Sigmoid colon (tissue), 7 donors: Measurements from ENCODE around the gene TOP3B. TPM values are rescaled to one million over a fixed set of nuclear protein-coding genes. Genes with fewer than 3 reads are reported as not detected.

Experiments used
- DNase-seq: peaks from one replicate; pipeline ENCODE4 v3.0.0-alpha.2; 2019
- H3K27ac ChIP-seq, 4 donors: fragments of 200-600 bp; sonication (generic); one replicate each; pipeline ENCODE4 v1.5.1; 2016 to 2019; ENCODE audit warnings: mild to moderate bottlenecking in 1 of 4
- H3K27me3 ChIP-seq, 3 donors: fragments of 200-600 bp; sonication (generic); one replicate each; pipeline ENCODE4 v1.5.1; 2019; ENCODE audit warnings: mild to moderate bottlenecking in 1 of 3
- H3K36me3 ChIP-seq, 4 donors: fragments of 200-600 bp; sonication (generic); one replicate each; pipeline ENCODE4 v1.5.1; 2016 to 2019
- H3K4me1 ChIP-seq, 4 donors: fragments of 200-600 bp; sonication (generic); one replicate each; pipeline ENCODE4 v1.5.1; 2017 to 2019
- H3K4me3 ChIP-seq, 4 donors: fragments of 200-600 bp; sonication (generic); one replicate each; pipeline ENCODE4 v1.5.1; 2017 to 2019; ENCODE audit warnings: mild to moderate bottlenecking in 2 of 4, moderate library complexity in 1 of 4
- H3K9me3 ChIP-seq, 4 donors: fragments of 200-600 bp in 3 of 4; sonication (generic) in 3 of 4; one replicate each; pipeline versions ENCODE4 v1.5.1 to v1.6.1; 2013 to 2019
- CTCF ChIP-seq, 4 experiments: fragments of 450-650 bp in 3 of 4; fragments of 200-600 bp in 1 of 4; IDR thresholded peaks; one replicate each; pipeline ENCODE4 v1.5.1; 2016 to 2019; ENCODE audit warnings: antibody characterized with exemption in 4 of 4, mild to moderate bottlenecking in 3 of 4, moderate library complexity in 2 of 4
- EP300 ChIP-seq, 4 donors: sonication (generic); formaldehyde crosslinking; IDR thresholded peaks; one replicate each; pipeline ENCODE4 v1.6.1; 2017; ENCODE audit warnings: antibody characterized with exemption in 4 of 4
- POLR2A ChIP-seq, 2 donors: fragments of 450-650 bp; IDR thresholded peaks; one replicate each; pipeline ENCODE4 v1.6.1; 2016; ENCODE audit warnings: antibody characterized with exemption in 2 of 2, mild to moderate bottlenecking in 2 of 2, moderate library complexity in 2 of 2
- POLR2AphosphoS5 ChIP-seq, 4 donors: sonication (generic); formaldehyde crosslinking; IDR thresholded peaks; one replicate each; pipeline ENCODE4 v1.6.1; 2017; ENCODE audit warnings: antibody characterized with exemption in 4 of 4
- WGBS, 2 donors: extraction: QIAGEN DNeasy Blood & Tissue Kit; methylation state at CpG; one replicate each; pipeline ENCODE4 v1.1.7; 2013; 5-methylcytosine and 5-hydroxymethylcytosine counted together
- intact Hi-C: fragments of 100-400 bp; cut with DNase I; formaldehyde crosslinking; loops from one replicate; pipeline ENCODE4 v1.15.1; 2023
- polyA plus RNA-seq, 3 donors: library from polyadenylated mRNA; stranded (reverse); fragments of 200-250 nt; gene quantifications; one replicate each; pipeline ENCODE4 v1.2.3, GENCODE V29; 2013
- total RNA-seq, 4 donors: library from RNA; depleted of rRNA; stranded (reverse); fragments of >200 nt; gene quantifications; one replicate each; pipeline ENCODE4 v1.1.0, GENCODE V29; 2016
- donor health status: healthy with polysubstance abuse.
- donor health status: Bipolar disorder and iron deficiency.
- donor health status: healthy.

TOP3B gene
- total and polyA plus RNA-seq, 7 donors: 3.5 to 45.1 (median 17.9) TPM

GRCh38 chr22:22013559-22014284, 31.1 kb upstream of the TOP3B start:
- Histone ChIP-seq H3K4me3 (no peak overlapping the region), H3K9me3 (no peaks in the 10 kb centered on the region), H3K36me3 (no peaks in the 10 kb centered on the region), H3K27ac (no peak overlapping the region), H3K4me1 (no peaks in the 10 kb centered on the region), H3K27me3 (peaks cover 0 to 6% (median 0%) of the 10 kb centered on the region in 3 donors)
- TF ChIP-seq CTCF (IDR thresholded peaks at IDR 0.05) (no peak), POLR2AphosphoS5 (IDR thresholded peaks at IDR 0.05) (no peak), EP300 (IDR thresholded peaks at IDR 0.05) (no peak), POLR2A (IDR thresholded peaks at IDR 0.05) (no peak)
- intact Hi-C loops: no loop called here
- DNase-seq: no peak
- 88 to 94% methylated on average over 7 of the region's 7 CpGs for WGBS, 2 donors

GRCh38 chr22:22011964-22012363, 29.4 kb upstream of the TOP3B start:
- TF ChIP-seq CTCF (IDR thresholded peaks at IDR 0.05): no peak
- no peak for TF ChIP-seq POLR2A (IDR thresholded peaks at IDR 0.05)
- H3K4me1 ChIP-seq: no peaks in the 10 kb centered on the region
- no peak for DNase-seq

GRCh38 chr22:22010358-22010757, 27.8 kb upstream of the TOP3B start:
- H3K9me3 ChIP-seq: no peaks in the 10 kb centered on the region
- no peaks in the 10 kb centered on the region for H3K36me3 ChIP-seq
- intact Hi-C loops: no loop called here
- DNase-seq: no peak
- 35 to 44% methylated on average over 2 of the region's 2 CpGs for WGBS, 2 donors
- H3K27me3 ChIP-seq: peaks cover 0 to 6% (median 0%) of the 10 kb centered on the region in 3 donors
- H3K4me1 ChIP-seq: no peaks in the 10 kb centered on the region
- TF ChIP-seq POLR2A (IDR thresholded peaks at IDR 0.05) (no peak), EP300 (IDR thresholded peaks at IDR 0.05) (no peak), CTCF (IDR thresholded peaks at IDR 0.05) (no peak), POLR2AphosphoS5 (IDR thresholded peaks at IDR 0.05) (no peak)
- no peak overlapping the region for H3K27ac ChIP-seq
- no peak overlapping the region for H3K4me3 ChIP-seq

More at GRCh38 chr22:22011964-22012363, 29.4 kb upstream of the TOP3B start:
- Histone ChIP-seq H3K4me3 (no peak overlapping the region), H3K27ac (no peak overlapping the region), H3K9me3 (no peaks in the 10 kb centered on the region), H3K27me3 (peaks cover 0 to 6% (median 0%) of the 10 kb centered on the region in 3 donors), H3K36me3 (no peaks in the 10 kb centered on the region)
- 60 to 70% methylated on average over 1 of the region's 1 CpG for WGBS, 2 donors
- intact Hi-C loops: no loop called here

- 54 to 66% methylated on average over 3 of the region's 3 CpGs for WGBS, 2 donors
- Histone ChIP-seq H3K9me3 (no peaks in the 10 kb centered on the region), H3K4me3 (no peak overlapping the region), H3K36me3 (no peaks in the 10 kb centered on the region), H3K27me3 (peaks cover 0 to 6% (median 0%) of the 10 kb centered on the region in 3 donors), H3K27ac (no peak overlapping the region), H3K4me1 (no peaks in the 10 kb centered on the region)
- DNase-seq: no peak
- TF ChIP-seq POLR2AphosphoS5 (IDR thresholded peaks at IDR 0.05) (no peak), CTCF (IDR thresholded peaks at IDR 0.05) (no peak), EP300 (IDR thresholded peaks at IDR 0.05) (no peak), POLR2A (IDR thresholded peaks at IDR 0.05) (no peak)
- intact Hi-C loops: no loop called here
Measured at GRCh38 chr22:22009661-22010060, 27.1 kb upstream of the TOP3B start.

GRCh38 chr22:22006596-22006990, 24.0 kb upstream of the TOP3B start:
- Histone ChIP-seq H3K4me1 (no peaks in the 10 kb centered on the region), H3K36me3 (no peaks in the 10 kb centered on the region), H3K27ac (no peak overlapping the region), H3K27me3 (peaks cover 0 to 6% (median 0%) of the 10 kb centered on the region in 3 donors), H3K4me3 (no peak overlapping the region), H3K9me3 (no peaks in the 10 kb centered on the region)
- DNase-seq: no peak
- WGBS, 2 donors: 91 to 95% methylated on average over 6 of the region's 6 CpGs
- intact Hi-C loops: no loop called here
- TF ChIP-seq POLR2AphosphoS5 (IDR thresholded peaks at IDR 0.05): no peak
- no peak for TF ChIP-seq POLR2A (IDR thresholded peaks at IDR 0.05)
